Measurements from ENCODE around the gene GRIN2C.

Gene GRIN2C

DNA sequence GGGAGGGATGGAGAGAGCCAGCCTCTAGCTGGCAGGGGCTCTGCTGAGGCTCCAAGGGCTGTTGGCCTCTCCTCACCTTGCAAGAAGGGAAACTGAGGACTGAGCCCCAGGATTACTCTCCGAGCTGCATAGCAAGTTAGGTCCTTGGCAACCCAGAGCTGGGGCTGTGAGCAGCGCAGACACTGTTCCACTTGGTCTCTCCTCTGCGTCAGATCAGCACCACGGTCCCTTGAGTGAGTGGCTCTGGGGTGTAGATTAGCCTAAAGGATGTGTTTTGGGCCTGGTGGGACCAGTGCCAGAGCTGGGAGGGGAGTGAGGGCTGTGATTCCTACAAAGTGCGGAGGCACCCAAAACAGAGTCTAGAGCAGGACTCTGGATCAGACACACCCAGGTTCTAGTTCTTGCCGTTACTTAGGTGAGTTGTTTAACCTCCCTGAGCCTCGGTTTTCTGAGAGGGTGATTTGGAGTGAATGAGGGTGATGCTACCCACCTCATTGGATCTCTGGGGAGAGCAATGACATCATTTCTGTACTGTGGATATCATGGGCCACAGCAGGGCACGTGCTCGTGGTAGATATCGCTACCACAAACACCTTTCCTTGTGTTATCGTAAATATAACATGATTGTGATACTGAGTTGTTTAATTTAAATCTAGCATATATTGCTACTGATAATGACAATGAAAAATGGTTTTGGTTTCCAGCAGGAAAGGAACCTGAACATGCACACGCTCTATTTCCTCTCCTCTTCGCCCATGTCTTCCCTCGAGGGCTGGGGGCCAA is 41.9 kb upstream of the GRIN2C start:
- H3K27me3 ChIP-seq (replicated peaks; ENCODE audit: insufficient read depth, low read length): peaks cover 79% of the 10 kb centered on the region
- H3K36me3 ChIP-seq (replicated peaks; ENCODE audit: insufficient read depth, low read length): no peaks in the 10 kb centered on the region
- no peak overlapping the region for H3K27ac ChIP-seq (ENCODE audit: low read length)
- H3K79me2 ChIP-seq (ENCODE audit: low read length): no peaks in the 10 kb centered on the region
- H3K4me3 ChIP-seq (ENCODE audit: low read length): no peak overlapping the region
- no peaks in the 10 kb centered on the region for H3K4me1 ChIP-seq (ENCODE audit: low read length)
- TF ChIP-seq EZH2 (optimal IDR thresholded peaks at IDR 0.05; ENCODE audit: low read depth, low read length) (no peak), EZH2phosphoT487 (IDR thresholded peaks at IDR 0.05; ENCODE audit: low read length) (no peak), CTCF (IDR thresholded peaks at IDR 0.05; ENCODE audit: low read length) (no peak)
- H3F3A ChIP-seq (ENCODE audit: insufficient read depth, low read length): no peaks in the 10 kb centered on the region
- H3K9me3 ChIP-seq (replicated peaks; ENCODE audit: insufficient read depth, low read length): no peaks in the 10 kb centered on the region
- no peaks in the 10 kb centered on the region for H3K9me2 ChIP-seq (replicated peaks; ENCODE audit: insufficient read depth, low read length)
- H3K9ac ChIP-seq (ENCODE audit: low read length): no peak overlapping the region
- no peaks in the 10 kb centered on the region for H4K20me1 ChIP-seq (ENCODE audit: insufficient read depth, low read length)
- no peak for DNase-seq
- no peak overlapping the region for H3K4me2 ChIP-seq (ENCODE audit: low read depth, low read length)
- H2AFZ ChIP-seq (ENCODE audit: low read length): no peak overlapping the region

GRCh38 chr17:74900208-74900607 is 40.5 kb upstream of the GRIN2C start:
- Histone ChIP-seq H3K36me3 (replicated peaks; ENCODE audit: insufficient read depth, low read length) (no peaks in the 10 kb centered on the region), H3K9me3 (replicated peaks; ENCODE audit: insufficient read depth, low read length) (no peaks in the 10 kb centered on the region), H3K4me3 (ENCODE audit: low read length) (no peak overlapping the region), H2AFZ (ENCODE audit: low read length) (no peak overlapping the region), H4K20me1 (ENCODE audit: insufficient read depth, low read length) (no peaks in the 10 kb centered on the region), H3K4me1 (ENCODE audit: low read length) (no peaks in the 10 kb centered on the region), H3K9me2 (replicated peaks; ENCODE audit: insufficient read depth, low read length) (no peaks in the 10 kb centered on the region), H3K79me2 (ENCODE audit: low read length) (no peaks in the 10 kb centered on the region), H3K4me2 (ENCODE audit: low read depth, low read length) (no peak overlapping the region), H3K27ac (ENCODE audit: low read length) (no peak overlapping the region), H3F3A (ENCODE audit: insufficient read depth, low read length) (no peaks in the 10 kb centered on the region), H3K9ac (ENCODE audit: low read length) (no peak overlapping the region), H3K27me3 (replicated peaks; ENCODE audit: insufficient read depth, low read length) (peaks cover 83% of the 10 kb centered on the region)
- no peak for DNase-seq
- TF ChIP-seq EZH2phosphoT487 (IDR thresholded peaks at IDR 0.05; ENCODE audit: low read length) (no peak), CTCF (IDR thresholded peaks at IDR 0.05; ENCODE audit: low read length) (no peak), EZH2 (optimal IDR thresholded peaks at IDR 0.05; ENCODE audit: low read depth, low read length) (no peak)

DNA sequence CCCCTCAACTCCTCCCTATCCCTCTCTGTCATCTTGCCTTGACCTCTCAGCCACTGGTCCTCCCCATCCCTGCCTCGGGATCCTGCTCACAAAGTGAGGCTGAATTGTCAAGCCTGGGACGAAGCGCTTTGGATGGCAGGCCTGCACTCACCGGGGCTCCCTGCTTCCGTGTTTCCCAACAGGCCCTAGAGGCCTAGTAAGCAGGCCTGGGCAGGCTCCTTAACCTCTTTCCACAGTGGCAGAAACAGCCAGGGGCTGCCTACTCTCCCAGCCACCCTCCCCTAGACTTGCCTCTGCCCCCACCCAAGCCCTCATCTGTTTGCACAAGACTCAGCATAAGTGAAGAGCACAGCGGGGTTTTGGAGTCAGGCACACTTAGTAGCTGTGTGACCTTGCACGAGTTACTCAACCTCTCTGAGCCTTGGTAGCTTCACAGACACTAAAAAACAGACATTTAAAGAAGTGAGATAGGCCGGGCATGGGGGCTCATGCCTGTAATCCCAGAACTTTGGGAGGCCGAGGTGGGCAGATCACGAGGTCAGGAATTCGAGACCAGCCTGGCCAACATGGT is 38.8 kb upstream of the GRIN2C start:
- Histone ChIP-seq H3K4me3 (ENCODE audit: low read length) (no peak overlapping the region), H3K9me3 (replicated peaks; ENCODE audit: insufficient read depth, low read length) (no peaks in the 10 kb centered on the region), H3K9me2 (replicated peaks; ENCODE audit: insufficient read depth, low read length) (no peaks in the 10 kb centered on the region), H3K27me3 (replicated peaks; ENCODE audit: insufficient read depth, low read length) (peaks cover 83% of the 10 kb centered on the region), H3K27ac (ENCODE audit: low read length) (no peak overlapping the region), H3F3A (ENCODE audit: insufficient read depth, low read length) (no peaks in the 10 kb centered on the region), H4K20me1 (ENCODE audit: insufficient read depth, low read length) (no peaks in the 10 kb centered on the region), H3K79me2 (ENCODE audit: low read length) (no peaks in the 10 kb centered on the region), H3K9ac (ENCODE audit: low read length) (no peak overlapping the region), H3K4me1 (ENCODE audit: low read length) (no peaks in the 10 kb centered on the region), H3K36me3 (replicated peaks; ENCODE audit: insufficient read depth, low read length) (no peaks in the 10 kb centered on the region), H3K4me2 (ENCODE audit: low read depth, low read length) (no peak overlapping the region), H2AFZ (ENCODE audit: low read length) (no peak overlapping the region)
- no peak for TF ChIP-seq EZH2 (optimal IDR thresholded peaks at IDR 0.05; ENCODE audit: low read depth, low read length)
- no peak for TF ChIP-seq EZH2phosphoT487 (IDR thresholded peaks at IDR 0.05; ENCODE audit: low read length)
- no peak for TF ChIP-seq CTCF (IDR thresholded peaks at IDR 0.05; ENCODE audit: low read length)
- DNase-seq: no peak
